OCI-M2 (cell line): ENCODE measurements around the gene TRHDE.

Experiments used
- DNase-seq: peaks from one replicate; lab custom pipeline; 2025; ENCODE audit not compliant: unreplicated experiment; lab: John Stamatoyannopoulos, UW

The TRHDE gene

DNA sequence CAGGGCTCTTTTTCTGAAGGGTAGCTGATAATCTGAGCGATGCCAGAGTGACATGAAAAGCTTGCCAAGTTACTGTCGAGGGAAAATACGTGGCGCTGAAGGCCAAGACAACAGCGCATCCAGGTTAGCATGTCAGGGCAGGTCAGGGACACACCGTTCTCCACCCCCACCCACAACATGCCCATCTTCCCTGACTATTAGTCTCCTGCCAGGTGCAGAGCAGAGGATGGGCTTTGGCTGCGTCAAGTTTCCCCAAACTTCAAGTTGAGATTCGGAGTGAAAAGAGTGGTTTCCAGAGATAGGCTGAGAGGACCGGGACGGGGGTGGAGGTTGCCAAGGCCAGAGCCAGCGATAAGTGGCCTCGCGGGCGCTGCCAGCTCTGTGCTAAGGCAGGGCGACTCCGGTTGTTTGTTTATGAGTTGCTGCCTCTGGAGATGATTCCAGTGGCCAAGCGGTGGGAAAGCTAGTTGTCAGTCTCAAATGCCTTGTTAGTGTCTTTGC is 1.7 kb downstream of the TRHDE start:
- DNase-seq: no peak

DNA sequence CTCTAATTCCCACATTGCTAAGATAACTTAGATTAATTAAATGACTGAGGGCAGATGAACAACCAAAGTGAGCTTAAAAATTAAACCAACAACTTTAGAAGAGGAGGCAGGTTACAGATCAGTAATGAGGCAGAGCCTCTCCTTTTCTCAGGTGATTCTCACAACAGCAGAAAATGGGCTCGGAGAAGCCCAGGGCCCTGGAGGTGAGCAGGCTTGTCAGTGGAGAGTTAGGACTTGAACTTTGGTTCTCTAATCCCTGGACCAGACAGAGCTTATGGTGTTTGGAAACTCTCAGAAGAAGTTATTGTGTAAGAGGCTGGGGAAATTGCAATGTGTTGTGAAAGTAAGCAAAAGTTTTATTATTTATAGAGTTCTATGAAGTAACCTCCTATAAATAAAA is 2.8 kb downstream of the TRHDE start:
- DNase-seq: no peak

DNA sequence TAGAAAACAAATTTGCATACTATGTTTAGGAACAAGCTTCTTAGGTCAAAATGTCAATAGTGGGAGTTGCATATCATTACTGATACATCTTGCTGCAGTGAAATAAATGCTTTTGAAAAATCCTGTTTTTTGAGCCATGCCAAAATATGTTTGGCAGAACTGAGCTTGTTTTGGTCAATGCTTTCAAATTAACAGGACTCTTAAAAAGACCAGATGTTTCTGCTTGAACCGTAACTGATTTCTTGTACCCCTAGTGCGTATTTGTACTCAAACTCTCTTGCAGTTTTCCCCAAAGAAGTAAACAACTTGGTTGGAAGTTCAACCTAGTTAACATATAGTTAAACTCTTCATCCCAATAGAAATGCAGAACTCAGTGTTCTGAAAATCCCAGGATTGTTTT is 3.4 kb downstream of the TRHDE start:
- no peak for DNase-seq

DNA sequence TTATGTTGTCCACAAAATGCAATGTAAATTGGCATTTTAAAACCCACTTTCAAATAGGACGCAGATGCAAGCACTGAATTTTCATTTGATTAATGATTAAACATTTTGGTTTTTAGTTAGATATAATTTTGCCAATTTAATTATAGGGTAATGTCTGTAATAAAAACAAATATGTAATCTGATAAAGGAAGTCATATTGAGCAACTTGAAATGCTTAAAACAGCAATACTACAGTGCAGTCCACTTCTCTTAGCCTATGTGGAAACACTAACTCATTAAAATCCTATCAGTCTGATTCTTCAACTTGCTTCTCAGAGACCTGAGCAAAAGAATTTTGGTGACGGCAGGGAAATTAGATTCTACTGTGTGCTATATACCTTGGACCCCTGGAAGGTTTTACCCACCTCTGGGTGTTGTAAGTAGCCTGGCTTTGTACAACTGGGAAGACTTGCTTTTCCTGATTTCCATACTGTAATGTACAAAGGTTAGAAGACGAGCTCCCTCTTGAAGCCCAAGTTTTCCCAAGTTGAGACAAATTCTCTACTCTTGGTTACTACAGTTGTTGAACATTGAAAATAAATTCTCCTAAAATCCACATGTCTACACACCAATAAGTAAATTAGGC is 4.1 kb downstream of the TRHDE start:
- no peak for DNase-seq

GRCh38 chr12:72277415-72277814 is 5.2 kb downstream of the TRHDE start:
- DNase-seq: no peak

- DNase-seq: no peak
These were observed 6.7 kb downstream of the TRHDE start for GRCh38 chr12:72278894-72279293.

DNA sequence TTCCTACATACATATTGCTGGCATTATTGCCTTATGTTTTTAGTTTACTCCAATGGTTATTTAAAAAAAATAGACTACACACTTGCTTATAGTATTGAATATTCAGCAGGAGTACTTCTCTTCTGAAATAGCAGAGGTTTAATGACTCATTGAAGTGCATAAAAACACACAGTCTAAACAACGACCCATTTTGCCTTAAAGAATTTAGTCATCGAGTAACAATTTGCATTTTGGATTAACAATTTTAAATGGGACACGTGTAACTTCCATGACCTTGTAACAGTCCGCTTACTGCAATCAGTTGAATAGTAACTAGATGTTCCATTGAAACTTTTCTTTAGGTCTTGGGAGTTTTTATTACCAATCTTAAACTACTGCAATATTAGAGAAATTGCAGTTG is 9.0 kb downstream of the TRHDE start:
- no peak for DNase-seq

DNA sequence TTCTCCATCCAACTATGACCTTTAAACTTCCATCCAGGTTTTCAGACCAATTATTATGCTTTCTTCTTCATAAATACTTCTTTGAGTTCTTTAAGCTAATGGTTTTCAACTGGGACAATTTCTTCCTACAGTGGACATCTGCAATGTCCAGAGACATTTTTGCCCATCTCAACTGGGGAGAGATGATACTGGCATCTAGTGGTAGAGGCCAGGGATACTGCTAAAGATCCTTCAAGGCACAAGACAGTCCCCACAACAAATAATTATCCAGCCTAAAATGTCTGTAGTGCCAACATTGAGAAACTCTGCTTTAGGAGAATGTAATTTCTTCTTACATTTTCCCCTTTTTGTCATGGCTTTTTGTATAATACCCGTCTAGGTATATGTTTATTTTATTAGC is 10.6 kb downstream of the TRHDE start:
- no peak for DNase-seq

- DNase-seq: no peak
These were observed 13.7 kb downstream of the TRHDE start for GRCh38 chr12:72285861-72286260.

DNA sequence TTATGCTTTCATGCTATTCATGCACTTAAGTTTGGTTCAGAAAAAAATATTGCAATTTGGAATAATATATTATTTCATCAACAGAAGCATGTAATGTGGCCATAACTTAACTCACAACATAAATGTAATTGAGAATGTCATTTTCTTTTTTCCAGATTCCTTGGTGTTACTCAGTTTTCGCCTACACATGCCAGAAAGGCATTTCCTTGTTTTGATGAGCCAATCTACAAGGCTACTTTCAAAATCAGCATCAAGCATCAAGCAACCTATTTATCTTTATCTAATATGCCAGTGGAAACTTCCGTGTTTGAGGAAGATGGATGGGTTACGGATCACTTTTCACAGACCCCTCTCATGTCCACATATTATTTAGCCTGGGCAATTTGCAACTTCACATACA is 14.4 kb downstream of the TRHDE start:
- DNase-seq: no peak

DNA sequence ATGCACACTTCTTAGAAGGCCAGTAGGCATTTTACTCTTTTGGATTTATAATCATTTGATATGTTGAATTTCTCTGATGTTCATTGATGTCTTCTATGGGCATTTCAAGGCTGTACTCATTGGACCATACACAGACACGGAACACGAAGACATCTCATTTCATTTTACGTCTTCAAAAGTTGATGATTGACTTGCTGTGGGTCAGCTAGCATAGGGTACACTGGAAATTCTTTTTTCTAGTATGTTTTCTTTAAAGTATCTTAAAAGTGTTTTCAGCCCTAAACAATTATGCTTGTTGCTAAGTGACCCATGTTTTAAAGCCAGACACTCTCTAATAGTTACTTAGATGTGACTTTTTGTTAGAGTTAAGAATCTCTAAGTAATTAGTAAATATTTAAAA is 16.3 kb downstream of the TRHDE start:
- no peak for DNase-seq

DNA sequence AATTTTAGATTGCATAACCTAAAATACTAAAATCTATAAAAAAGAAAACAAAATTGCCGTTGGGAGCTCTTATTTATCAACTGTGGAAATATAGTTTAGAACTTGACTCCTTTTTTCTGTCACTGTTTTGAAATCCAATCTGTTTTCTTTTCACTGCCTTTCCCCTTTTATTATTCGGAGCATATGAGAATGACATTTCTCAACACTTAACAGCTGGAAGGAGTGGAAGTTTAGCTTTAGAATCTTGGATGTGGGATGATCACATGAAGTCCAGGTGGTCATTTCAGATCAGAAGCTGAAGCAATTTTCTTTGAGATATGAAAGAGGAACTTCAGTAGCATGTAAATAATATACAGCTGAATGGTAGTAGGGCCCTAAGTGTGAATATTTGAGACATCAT is 16.7 kb downstream of the TRHDE start:
- no peak for DNase-seq

DNA sequence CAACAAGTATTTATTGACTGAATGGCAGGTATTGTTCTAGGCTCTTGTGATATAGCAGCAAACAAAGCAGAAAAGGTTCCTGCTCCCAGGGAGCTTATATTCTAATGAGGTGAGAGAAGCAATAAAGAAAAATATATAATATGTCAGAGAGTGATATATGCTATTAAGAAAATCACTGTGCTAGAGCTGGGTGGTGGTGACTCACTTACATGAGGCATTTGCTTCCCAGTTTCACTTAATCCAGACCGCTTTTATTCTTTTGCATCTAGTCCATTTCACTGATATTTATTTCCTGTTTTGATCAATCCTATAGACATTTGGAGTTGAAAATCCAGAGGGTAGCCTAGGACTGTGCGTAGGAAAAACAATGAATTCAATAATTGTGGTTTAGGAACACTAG is 17.5 kb downstream of the TRHDE start:
- DNase-seq: no peak

DNA sequence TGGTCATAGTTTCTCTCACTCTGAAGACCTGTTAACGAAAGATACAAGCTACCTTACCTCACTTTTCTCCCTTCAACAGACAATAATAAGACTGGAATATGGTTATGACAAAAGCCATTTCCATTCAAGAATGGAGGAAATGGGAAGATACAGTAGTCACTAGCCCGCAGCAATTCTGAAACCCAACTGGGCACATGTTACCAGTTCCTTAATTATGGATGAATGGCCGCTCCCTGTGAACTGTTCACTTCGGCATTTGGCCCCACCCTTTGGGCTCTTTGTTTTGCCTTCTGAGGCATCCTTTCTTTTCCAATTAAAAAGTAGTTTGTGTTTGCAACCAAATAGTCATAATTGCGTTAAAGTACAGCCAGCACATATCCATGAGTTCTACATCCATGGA is 19.0 kb downstream of the TRHDE start:
- DNase-seq: no peak

- DNase-seq: no peak
These were observed 21.5 kb downstream of the TRHDE start for GRCh38 chr12:72293701-72294100.

DNA sequence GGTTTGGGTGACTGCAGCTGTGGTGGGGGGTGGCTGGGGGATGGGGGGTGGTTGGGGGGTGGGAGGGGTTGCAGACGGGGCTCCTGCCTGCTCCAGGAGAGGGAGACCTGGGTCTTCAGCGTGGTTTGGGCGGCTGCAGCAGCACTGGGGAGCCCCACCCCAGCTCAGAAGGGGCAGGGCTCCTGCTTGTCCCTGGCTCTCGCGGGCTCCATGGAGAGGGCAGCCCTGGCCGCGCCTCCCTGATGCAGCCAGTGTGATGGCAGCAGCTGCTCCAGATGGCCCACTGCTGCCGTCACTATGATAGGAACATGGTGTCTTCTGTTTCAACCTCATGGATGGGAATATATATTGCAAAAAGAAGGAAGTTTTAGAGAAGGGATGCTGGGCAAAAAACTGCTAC is 22.9 kb downstream of the TRHDE start:
- no peak for DNase-seq

GRCh38 chr12:72295744-72296143 is 23.6 kb downstream of the TRHDE start:
- DNase-seq: no peak

DNA sequence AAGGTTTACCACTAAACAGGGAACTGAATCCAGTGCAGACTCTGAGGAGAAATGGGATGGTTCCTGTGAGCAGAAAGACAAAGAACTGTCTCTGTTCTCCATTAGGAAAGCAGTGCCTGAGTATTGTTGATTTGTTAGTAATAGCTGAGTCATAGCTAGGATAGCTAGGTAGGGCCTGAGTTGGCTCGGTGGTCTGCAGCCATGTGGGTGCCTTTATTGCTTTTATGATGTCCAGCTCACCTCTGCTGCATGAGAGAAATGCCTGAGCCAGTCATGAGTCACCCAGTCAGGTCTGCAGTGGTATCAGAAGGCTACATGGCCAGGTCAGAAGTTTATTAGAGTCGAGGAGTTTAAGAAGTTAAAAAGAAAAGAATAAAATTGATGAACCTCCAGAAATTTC is 24.2 kb downstream of the TRHDE start:
- no peak for DNase-seq

- DNase-seq: no peak
These were observed 25.5 kb downstream of the TRHDE start for GRCh38 chr12:72297666-72298065.

GRCh38 chr12:72300728-72301127 is 28.6 kb downstream of the TRHDE start:
- DNase-seq: no peak

GRCh38 chr12:72304751-72305150 is 32.6 kb downstream of the TRHDE start:
- no peak for DNase-seq

DNA sequence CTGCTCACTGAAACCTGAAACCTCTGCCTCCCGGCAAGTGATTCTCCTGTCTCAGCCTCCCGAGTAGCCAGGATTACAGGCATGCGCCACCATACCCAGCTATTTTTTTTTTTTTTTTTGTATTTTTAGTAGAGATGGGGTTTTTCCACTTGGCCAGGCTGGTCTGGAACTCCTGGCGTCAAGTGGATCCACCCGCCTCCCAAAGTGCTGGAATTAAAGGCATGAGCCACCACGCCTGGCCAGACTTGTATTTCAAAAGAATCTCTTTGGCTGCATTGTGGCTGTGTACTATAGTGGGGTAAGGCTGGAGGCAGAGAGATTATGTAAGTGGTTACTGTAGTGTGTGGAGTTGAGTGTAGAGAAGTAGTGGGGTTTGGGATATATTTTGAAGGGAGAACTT is 35.1 kb downstream of the TRHDE start:
- no peak for DNase-seq

GRCh38 chr12:72311946-72312345 is 39.8 kb downstream of the TRHDE start:
- no peak for DNase-seq

DNA sequence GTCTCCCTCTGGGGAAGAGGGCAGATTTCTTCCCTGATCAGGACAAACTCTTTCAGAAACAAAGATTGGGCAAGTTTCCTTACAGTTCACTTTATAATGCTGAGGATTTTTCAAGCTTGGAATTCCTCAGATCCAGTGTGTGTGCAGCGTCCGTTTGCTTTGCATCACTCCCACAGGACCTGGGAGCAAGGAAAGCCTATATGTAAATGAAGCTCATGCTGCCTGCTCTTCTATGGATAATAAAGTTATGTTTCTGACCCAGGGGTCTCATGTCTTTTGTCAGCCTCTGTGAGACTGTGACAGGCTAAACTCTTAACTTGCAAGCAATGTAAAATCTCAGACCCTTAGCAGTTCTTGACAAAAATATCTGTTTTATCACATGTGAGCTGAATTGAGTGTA is 41.6 kb downstream of the TRHDE start:
- no peak for DNase-seq
